GM19238 (cell line): ENCODE data around the gene MAST4.

ENCODE experiments used
- DNase-seq: peaks from one replicate; pipeline ENCODE4 v3.0.0; 2011; ENCODE audit warnings: low spot score; ENCODE audit not compliant: insufficient read length

MAST4 gene

GRCh38 chr5:67179697-67180361 lies 583.6 kb downstream of the MAST4 start:
- DNase-seq: no peak

DNA sequence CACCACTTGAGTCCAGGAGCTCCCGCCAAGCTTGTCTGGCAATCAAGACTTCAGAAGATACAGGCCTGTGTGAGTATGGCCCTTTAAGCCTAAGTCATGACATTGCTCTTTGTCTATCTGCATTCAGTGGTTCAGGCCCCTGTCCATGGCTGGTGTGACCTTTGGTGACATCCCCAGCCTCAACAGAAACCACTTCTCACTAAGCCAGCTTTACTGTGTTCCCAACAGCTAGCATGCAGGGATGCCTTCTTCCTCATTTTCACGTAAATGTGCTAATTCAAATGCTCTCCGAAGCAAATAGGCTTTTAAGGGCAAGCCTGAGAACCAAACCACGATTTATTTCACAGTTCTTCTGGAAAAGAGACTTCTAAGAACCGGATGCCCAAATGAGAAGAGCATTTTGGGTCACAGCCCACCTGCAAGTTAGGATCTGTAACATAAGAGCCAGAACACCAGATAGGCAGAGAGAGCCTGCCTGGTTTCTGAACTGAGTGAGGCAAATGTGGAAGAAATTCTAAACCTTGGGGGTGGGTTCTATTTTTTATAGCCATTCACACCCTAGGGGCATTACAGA lies 585.5 kb downstream of the MAST4 start:
- DNase-seq: no peak

DNA sequence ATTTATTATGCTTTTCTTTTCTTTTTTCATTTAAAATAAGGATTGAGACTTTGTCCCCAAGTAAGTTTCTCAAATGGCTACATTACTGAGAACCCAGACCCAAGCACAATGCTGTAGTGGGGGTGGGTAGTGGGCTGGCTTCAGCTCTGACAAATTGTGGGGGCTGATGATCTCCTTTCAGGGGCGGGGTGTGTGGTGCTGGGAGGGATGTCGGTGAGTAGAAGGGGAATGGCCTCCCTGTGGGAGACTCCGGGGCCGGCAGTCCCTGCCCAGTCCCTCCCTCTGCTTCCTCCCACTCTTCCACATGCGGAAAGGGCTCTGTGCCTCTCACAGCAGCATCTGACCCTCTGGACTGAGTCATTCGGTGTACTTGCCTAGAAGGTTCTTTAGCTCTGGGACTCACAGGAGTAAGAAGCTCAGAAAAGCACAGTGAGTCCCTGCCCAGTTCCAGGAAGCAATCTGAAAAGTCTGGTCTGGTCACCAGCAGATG lies 586.2 kb downstream of the MAST4 start:
- no peak for DNase-seq

GRCh38 chr5:67183859-67184258 lies 587.7 kb downstream of the MAST4 start:
- no peak for DNase-seq

GRCh38 chr5:67187006-67187715 lies 591.0 kb downstream of the MAST4 start:
- DNase-seq: no peak

- DNase-seq: no peak
These were observed 592.3 kb downstream of the MAST4 start for GRCh38 chr5:67188274-67189078.

- no peak for DNase-seq
These were observed 592.8 kb downstream of the MAST4 start for GRCh38 chr5:67189079-67189354.

GRCh38 chr5:67189931-67190330 lies 593.7 kb downstream of the MAST4 start:
- DNase-seq: no peak

DNA sequence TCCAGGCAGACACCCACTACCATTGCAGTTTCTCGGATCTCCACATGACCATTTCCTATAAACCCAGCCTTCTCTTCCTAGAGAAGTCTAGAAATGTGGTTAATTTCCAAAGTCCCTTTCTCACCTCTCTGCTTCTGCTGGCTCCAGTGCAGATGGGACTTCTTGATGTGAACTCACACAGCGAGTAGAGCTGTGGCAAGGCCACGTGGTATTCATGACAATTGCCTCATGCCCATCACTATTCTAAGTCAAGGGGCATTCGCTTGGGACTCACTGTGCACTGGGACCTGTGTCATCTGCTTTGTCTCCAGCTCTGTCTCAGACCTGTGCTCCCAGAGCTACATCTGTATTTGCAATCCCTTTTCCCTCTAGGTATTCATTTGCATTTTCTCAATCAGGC lies 594.2 kb downstream of the MAST4 start:
- no peak for DNase-seq

DNA sequence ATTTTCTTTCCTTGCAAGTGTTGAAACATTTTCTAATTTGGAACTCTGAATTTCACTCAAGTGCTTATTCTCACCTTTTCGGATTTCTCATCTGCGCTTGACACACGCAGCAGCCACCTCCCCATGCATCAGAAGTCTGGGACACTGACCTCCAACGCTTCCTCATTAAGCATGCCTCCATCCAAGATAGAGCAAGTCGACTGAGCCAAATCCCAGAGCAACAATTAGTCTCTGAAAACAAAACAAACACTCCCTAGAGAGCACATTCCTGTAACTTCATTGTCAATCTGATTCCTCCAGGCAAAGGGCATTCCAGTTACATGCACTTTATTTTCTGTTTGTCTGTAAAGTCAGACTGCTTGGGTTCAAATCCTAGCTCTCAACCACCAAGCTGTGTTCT lies 594.7 kb downstream of the MAST4 start:
- DNase-seq: no peak

DNA sequence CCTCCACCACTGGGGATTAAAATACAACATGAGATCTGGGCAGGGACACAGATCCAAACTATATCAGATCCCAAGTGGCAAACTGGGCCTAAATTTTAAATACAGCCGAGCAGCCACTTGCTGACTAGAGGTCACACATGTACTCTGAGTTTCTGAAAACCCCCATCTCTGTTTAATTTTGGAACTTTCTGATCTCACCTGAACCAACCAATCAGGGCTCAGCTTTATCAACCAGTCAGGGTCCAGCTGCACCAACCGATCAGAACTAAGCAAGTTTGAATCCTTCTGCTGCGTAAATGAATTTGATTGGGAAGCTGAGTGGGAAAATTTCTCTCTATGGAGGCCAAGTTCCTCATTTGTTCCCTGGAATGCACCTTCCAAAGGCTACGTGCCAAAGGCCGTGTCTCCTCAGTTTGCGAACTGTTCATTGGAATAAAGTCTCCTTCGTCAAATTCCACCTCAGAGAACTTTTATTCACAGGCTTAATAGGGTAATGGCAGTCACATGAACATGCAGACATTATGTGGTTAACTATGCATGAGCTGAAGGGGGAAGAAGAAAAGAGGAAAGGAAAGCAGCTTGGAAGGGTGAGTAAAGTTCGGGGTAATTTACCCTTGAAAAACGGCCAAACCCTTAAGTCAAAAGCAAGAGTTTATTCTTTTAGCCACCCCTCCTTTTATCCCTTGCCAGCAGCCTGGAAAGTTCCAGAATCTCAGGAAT lies 596.7 kb downstream of the MAST4 start:
- DNase-seq: no peak

DNA sequence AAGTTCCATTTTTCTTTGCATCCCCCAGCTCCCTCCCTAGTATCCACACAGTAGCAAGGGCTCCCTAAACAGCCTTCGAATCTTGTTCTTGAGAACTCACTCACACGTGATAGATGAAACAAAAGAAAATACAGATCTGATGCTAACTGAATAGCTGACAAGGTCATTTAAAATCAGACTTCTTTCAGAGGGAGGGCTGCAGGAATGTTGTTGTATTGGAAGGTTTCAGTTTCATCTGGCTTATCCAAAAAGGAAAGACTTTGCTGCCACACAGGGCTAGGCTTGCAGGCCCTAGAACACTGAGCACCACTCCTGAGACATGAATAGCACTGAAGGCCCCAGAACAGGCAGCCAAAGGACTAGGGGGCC lies 597.2 kb downstream of the MAST4 start:
- no peak for DNase-seq

DNA sequence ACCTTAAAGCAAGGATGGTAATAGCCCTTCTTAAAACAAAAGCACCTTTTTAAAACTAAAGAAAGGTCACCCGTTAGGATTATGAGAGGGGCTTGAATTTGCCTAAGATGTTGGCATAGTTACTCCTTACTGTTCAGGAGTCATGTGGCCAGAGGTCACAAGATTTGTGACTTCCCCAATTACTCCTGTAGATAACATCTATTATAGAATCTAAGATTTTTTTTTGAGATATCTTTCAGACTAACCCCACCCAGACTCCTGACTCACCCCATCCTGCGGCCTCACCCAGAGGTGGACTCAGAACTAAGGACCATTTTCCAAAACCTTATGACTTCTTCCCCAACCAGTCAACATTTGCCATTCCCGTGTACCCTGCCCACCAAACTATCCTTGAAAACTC lies 598.0 kb downstream of the MAST4 start:
- DNase-seq: no peak

- no peak for DNase-seq
These were observed 599.4 kb downstream of the MAST4 start for GRCh38 chr5:67195406-67196275.

- DNase-seq: no peak
These were observed 600.4 kb downstream of the MAST4 start, which contains the start of gene CD180 for GRCh38 chr5:67196537-67197059. Gene CD180 (minus strand): TSS chr5:67196799. CDS start chr5:67196641, 158 bp downstream.

- DNase-seq: no peak
These were observed 601.3 kb downstream of the MAST4 start for GRCh38 chr5:67197536-67197935.

DNA sequence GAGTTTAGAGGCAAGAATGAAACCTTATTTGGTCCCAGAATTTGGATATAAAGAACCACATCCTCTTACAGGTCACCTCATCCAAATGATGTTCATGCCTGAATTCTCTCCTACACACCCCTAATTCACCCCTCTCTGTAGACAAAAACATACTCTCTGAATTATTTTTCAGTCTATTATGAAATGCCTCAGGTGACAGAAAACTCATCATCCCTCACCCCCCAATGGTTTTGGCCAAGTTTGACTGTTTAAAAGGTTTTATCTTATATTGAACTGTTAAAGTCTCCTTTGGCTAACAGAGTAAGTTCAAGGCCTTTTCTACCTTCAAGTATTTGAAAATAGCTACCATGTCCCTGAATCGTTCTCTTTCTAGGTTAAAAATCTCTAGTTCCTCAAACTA lies 602.7 kb downstream of the MAST4 start:
- no peak for DNase-seq

DNA sequence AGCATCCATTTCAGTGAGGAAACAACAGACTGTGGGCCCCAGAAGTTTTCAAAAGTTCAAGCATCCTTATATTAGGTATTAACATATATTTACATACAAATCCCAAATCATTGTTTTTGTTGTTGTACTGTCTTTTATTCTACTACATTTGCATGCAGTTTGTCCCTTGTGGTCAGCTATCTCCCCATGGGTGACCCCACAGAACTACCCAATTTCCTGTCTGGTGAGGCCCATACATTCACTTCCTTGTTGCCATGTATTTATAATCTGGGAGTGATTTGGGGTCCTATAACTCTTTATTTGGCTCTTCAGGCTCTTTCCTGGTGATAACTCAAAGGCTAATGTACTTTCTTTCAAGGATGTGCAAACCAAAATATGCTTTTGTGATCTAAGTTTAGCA lies 603.7 kb downstream of the MAST4 start:
- DNase-seq: no peak

GRCh38 chr5:67200809-67201562 lies 604.8 kb downstream of the MAST4 start:
- no peak for DNase-seq
